A549 (cell line): ENCODE data around the gene CDK4. TPM values are rescaled to one million over a fixed set of nuclear protein-coding genes. Genes with fewer than 3 reads are reported as not detected.

Experiments used
- ATAC-seq, 2 experiments: fragments of 200-7000 bp in 1 of 2; fragments of >200 bp in 1 of 2; cut with Nextera tagmentation in 1 of 2; cut with Tn5 transposase in 1 of 2; 3 replicates each; pipeline versions ENCODE4 v1.8.0 to v1.9.1; 2018 to 2020; ENCODE audit warnings: mild to moderate bottlenecking in 1 of 2, moderate library complexity in 1 of 2
- CTCF ChIA-PET: fragments of 300-600 bp; sonication (Branson Sonifier 250); formaldehyde crosslinking; extraction: SDS; loops from one replicate; lab custom pipeline; 2021; ENCODE audit warnings: antibody characterized with exemption, inconsistent platforms; lab: Yijun Ruan, JAX
- POLR2A ChIA-PET: fragments of 350-600 bp; formaldehyde crosslinking; extraction: SDS; loops from one replicate; lab custom pipeline; 2021; ENCODE audit warnings: antibody characterized with exemption, inconsistent platforms; lab: Yijun Ruan, JAX
- DNase-seq, 2 experiments: peaks; one replicate each; pipeline versions ENCODE4 v3.0.0 to v3.0.0-alpha.2; 2011 to 2016; ENCODE audit warnings: low read depth in 1 of 2, low spot score in 1 of 2
- FAIRE-seq: peaks from 2 replicates; lab custom pipeline; 2011; peaks lifted over from hg19 to GRCh38; lab: Jason Lieb, UNC
- H3K27ac ChIP-seq, 2 experiments: fragments of >200 bp; sonication (Bioruptor Twin); formaldehyde crosslinking; 3 replicates each; pipeline ENCODE4 v1.5.1; 2016 to 2017
- H3K4me1 ChIP-seq: fragments of >200 bp; sonication (Bioruptor Twin); formaldehyde crosslinking; 3 replicates; pipeline ENCODE4 v1.6.1; 2016
- H3K4me2 ChIP-seq: fragments of >200 bp; sonication (Bioruptor Twin); formaldehyde crosslinking; 3 replicates; pipeline ENCODE4 v1.6.1; 2016
- H3K4me3 ChIP-seq: fragments of >200 bp; sonication (Bioruptor Twin); formaldehyde crosslinking; 3 replicates; pipeline ENCODE4 v1.5.1; 2016
- H3K9me3 ChIP-seq: fragments of >200 bp; sonication (Bioruptor Twin); formaldehyde crosslinking; 3 replicates; pipeline ENCODE4 v1.6.1; 2016
- CHD2 ChIP-seq: fragments of 150-350 bp; IDR thresholded peaks from 2 replicates; pipeline ENCODE4 v1.6.1; 2014; ENCODE audit warnings: low read length; ENCODE audit not compliant: partially characterized antibody
- FOSL2 ChIP-seq, 2 experiments: fragments of 450-650 bp in 1 of 2; fragments of >200 bp in 1 of 2; sonication (Bioruptor Twin) in 1 of 2; formaldehyde crosslinking; IDR thresholded peaks; 2 replicates each; pipeline versions ENCODE4 v1.5.0 to v1.6.1; 2016 to 2020; ENCODE audit warnings: mild to moderate bottlenecking in 1 of 2, moderate library complexity in 1 of 2
- GATA3 ChIP-seq: IDR thresholded peaks from 2 replicates; pipeline ENCODE4 v1.6.1; 2012; ENCODE audit warnings: borderline replicate concordance
- HOXB13 ChIP-seq: fragments of 250-450 bp; sonication (Bioruptor Pico); IDR thresholded peaks from 2 replicates; pipeline ENCODE4 v1.5.0; 2020; ENCODE audit warnings: low read depth, mild to moderate bottlenecking, moderate library complexity
- JUN ChIP-seq, 2 experiments: fragments of >200 bp; sonication (Bioruptor Twin); formaldehyde crosslinking; IDR thresholded peaks; 2 replicates in 1 of 2; 3 replicates in 1 of 2; pipeline ENCODE4 v1.6.1; 2016 to 2017
- NPAS2 ChIP-seq: fragments of 250-450 bp; sonication (Bioruptor Pico); IDR thresholded peaks from 2 replicates; pipeline ENCODE4 v1.8.0; 2022; ENCODE audit warnings: mild to moderate bottlenecking, moderate library complexity, borderline replicate concordance
- PHF8 ChIP-seq: fragments of 200-600 bp; sonication (generic); IDR thresholded peaks from 2 replicates; pipeline ENCODE4 v1.6.1; 2016; ENCODE audit warnings: low read depth, mild to moderate bottlenecking, antibody characterized with exemption, moderate library complexity, borderline replicate concordance
- POLR2A ChIP-seq: IDR thresholded peaks from 2 replicates; pipeline ENCODE4 v1.6.1; 2012; ENCODE audit warnings: mild to moderate bottlenecking, low read length
- ZNF302 ChIP-seq: fragments of 250-450 bp; sonication (Bioruptor Pico); IDR thresholded peaks from 2 replicates; pipeline ENCODE4 v1.9.0; 2021; ENCODE audit warnings: inconsistent platforms, mild to moderate bottlenecking, moderate library complexity
- WGBS: methylation state at CpG from one replicate; pipeline ENCODE4 v1.1.6; 2017; ENCODE audit errors: missing lambda C conversion rate; 5-methylcytosine and 5-hydroxymethylcytosine counted together
- polyA plus RNA-seq, 4 experiments: library from polyadenylated mRNA; depleted of rRNA in 3 of 4; stranded (reverse); fragments of >200 nt; fragmentation: RNase III in 1 of 4; extraction: RNeasy Plus Mini Kit Qiagen cat#74134 plus additional on column Dnase treatment in 1 of 4; gene quantifications; 2 replicates in 3 of 4; 3 replicates in 1 of 4; pipeline ENCODE4 v1.2.3, GENCODE V29; 2011 to 2017
- TF ChIP-seq, protein P1 (sequence below): fragments of 250-450 bp; sonication (Bioruptor Pico); IDR thresholded peaks from 2 replicates; pipeline ENCODE4 v1.5.0; 2020; ENCODE audit warnings: low read depth, mild to moderate bottlenecking, moderate library complexity
- TF ChIP-seq, protein P2 (sequence below): fragments of 250-450 bp; sonication (Bioruptor Pico); IDR thresholded peaks from 2 replicates; pipeline ENCODE4 v1.5.0; 2021; ENCODE audit warnings: mild to moderate bottlenecking, moderate library complexity, borderline replicate concordance
- TF ChIP-seq, protein P3 (sequence below): fragments of 200-600 bp; sonication (generic); IDR thresholded peaks from 2 replicates; pipeline ENCODE4 v1.6.1; 2016; ENCODE audit warnings: antibody characterized with exemption, mild to moderate bottlenecking, moderate library complexity
- TF ChIP-seq, protein P4 (sequence below): IDR thresholded peaks from 2 replicates; pipeline ENCODE4 v1.6.1; 2012
- TF ChIP-seq, protein P5 (sequence below): IDR thresholded peaks from 2 replicates; pipeline ENCODE4 v1.6.1; 2012
- TF ChIP-seq, protein P6 (sequence below): IDR thresholded peaks from 2 replicates; pipeline ENCODE4 v1.6.1; 2012; ENCODE audit warnings: low read depth, borderline replicate concordance
- TF ChIP-seq, protein P7 (sequence below): fragments of >200 bp; sonication (Bioruptor Twin); formaldehyde crosslinking; IDR thresholded peaks from 2 replicates; pipeline ENCODE4 v1.6.1; 2016

The CDK4 gene
- polyA plus RNA-seq, 2 of the 4 experiments (the other 2 are of a cell fraction) = 226 to 255 TPM

DNA sequence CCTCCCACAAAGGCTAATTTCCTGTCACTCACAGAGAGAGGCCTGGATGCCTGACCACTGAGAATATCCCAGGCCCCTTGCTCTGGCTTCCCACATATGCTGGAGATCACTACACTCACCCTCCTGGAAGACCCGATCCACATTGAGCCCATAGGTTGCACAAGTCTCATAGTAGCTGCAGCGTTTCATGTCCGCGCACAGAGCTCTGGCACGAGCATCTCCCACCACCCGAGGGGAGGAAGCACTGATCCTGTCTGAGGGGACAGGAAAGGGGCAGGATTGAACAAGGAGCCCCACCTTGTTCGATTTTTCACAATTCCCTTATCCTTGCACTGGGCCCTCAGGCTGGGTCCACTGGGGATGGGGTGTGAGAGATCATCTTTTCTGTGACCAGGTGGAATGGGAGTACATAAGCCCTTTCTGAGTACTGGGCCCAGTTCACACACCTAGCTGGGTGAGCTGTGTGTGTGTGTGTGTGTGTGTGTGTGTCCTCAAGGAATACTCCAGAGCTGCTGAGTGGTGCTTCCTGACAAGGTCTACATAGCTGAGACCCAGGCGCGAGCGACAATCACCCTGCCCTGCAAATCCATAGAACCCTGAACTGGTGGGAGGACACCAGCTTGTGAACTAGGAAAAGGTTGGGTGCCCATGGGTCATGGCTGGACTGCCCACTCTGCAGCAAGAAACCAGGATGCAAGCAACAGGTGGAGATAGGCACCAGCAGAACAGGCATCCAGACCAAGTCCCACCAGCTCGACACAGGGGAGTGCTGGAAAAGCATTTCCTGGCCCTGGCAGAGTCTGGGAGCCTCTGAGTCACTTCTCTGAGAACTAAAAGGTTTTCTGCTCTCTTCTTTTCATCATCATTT, 19.1 kb downstream of the CDK4 start (continued):
- TF ChIP-seq, protein P1, sequence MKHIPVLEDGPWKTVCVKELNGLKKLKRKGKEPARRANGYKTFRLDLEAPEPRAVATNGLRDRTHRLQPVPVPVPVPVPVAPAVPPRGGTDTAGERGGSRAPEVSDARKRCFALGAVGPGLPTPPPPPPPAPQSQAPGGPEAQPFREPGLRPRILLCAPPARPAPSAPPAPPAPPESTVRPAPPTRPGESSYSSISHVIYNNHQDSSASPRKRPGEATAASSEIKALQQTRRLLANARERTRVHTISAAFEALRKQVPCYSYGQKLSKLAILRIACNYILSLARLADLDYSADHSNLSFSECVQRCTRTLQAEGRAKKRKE = no peak
- TF ChIP-seq FOSL2 (IDR thresholded peaks at IDR 0.05) (no peak), FOSL2 (CRISPR knock-in tag; IDR thresholded peaks at IDR 0.05) (no peak)
- TF ChIP-seq, protein P2, sequence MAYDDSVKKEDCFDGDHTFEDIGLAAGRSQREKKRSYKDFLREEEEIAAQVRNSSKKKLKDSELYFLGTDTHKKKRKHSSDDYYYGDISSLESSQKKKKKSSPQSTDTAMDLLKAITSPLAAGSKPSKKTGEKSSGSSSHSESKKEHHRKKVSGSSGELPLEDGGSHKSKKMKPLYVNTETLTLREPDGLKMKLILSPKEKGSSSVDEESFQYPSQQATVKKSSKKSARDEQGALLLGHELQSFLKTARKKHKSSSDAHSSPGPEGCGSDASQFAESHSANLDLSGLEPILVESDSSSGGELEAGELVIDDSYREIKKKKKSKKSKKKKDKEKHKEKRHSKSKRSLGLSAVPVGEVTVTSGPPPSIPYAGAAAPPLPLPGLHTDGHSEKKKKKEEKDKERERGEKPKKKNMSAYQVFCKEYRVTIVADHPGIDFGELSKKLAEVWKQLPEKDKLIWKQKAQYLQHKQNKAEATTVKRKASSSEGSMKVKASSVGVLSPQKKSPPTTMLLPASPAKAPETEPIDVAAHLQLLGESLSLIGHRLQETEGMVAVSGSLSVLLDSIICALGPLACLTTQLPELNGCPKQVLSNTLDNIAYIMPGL (CRISPR knock-in tag) = no peak
- TF ChIP-seq, all 56 proteins: peak for 0

DNA sequence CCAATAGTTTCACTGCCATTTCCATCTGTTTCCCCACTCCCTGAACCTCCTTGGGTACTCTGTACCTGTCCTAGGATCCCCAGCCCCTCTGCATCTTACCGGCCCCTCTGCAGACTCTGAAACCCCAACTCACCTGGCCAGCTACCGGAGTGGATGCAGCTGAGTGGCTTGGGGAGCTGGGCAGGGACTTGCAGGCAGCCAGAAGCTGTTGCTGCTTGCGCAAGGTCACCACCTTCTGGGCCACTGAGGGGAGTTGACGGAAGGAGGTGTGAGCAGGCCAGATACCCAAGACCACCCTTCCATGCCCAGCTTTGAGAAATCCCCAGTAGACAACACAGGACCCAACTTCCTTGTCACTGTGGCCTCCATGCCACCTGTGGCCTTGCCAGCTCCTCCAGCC, 19.8 kb downstream of the CDK4 start:
- H3K4me2 ChIP-seq = no peak overlapping the region
- CTCF ChIA-PET = interaction anchor here (1.1 to 10.7 kb wide), 5 partner anchors 9 to 149 kb away, joined by 3 to 242 read pairs (median 6); partner anchors contain the start of gene OS9
- no peak overlapping the region for H3K27ac ChIP-seq
- no peak for ATAC-seq
- TF ChIP-seq, protein P3, sequence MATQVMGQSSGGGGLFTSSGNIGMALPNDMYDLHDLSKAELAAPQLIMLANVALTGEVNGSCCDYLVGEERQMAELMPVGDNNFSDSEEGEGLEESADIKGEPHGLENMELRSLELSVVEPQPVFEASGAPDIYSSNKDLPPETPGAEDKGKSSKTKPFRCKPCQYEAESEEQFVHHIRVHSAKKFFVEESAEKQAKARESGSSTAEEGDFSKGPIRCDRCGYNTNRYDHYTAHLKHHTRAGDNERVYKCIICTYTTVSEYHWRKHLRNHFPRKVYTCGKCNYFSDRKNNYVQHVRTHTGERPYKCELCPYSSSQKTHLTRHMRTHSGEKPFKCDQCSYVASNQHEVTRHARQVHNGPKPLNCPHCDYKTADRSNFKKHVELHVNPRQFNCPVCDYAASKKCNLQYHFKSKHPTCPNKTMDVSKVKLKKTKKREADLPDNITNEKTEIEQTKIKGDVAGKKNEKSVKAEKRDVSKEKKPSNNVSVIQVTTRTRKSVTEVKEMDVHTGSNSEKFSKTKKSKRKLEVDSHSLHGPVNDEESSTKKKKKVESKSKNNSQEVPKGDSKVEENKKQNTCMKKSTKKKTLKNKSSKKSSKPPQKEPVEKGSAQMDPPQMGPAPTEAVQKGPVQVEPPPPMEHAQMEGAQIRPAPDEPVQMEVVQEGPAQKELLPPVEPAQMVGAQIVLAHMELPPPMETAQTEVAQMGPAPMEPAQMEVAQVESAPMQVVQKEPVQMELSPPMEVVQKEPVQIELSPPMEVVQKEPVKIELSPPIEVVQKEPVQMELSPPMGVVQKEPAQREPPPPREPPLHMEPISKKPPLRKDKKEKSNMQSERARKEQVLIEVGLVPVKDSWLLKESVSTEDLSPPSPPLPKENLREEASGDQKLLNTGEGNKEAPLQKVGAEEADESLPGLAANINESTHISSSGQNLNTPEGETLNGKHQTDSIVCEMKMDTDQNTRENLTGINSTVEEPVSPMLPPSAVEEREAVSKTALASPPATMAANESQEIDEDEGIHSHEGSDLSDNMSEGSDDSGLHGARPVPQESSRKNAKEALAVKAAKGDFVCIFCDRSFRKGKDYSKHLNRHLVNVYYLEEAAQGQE = no peak
- no peak for TF ChIP-seq HOXB13 (CRISPR knock-in tag)
- TF ChIP-seq, protein P4, sequence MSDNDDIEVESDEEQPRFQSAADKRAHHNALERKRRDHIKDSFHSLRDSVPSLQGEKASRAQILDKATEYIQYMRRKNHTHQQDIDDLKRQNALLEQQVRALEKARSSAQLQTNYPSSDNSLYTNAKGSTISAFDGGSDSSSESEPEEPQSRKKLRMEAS = no peak
- TF ChIP-seq, protein P5, sequence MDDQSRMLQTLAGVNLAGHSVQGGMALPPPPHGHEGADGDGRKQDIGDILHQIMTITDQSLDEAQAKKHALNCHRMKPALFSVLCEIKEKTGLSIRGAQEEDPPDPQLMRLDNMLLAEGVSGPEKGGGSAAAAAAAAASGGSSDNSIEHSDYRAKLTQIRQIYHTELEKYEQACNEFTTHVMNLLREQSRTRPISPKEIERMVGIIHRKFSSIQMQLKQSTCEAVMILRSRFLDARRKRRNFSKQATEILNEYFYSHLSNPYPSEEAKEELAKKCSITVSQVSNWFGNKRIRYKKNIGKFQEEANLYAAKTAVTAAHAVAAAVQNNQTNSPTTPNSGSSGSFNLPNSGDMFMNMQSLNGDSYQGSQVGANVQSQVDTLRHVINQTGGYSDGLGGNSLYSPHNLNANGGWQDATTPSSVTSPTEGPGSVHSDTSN = no peak
- TF ChIP-seq POLR2A = no peak
- no peak for TF ChIP-seq GATA3
- TF ChIP-seq, protein P6, sequence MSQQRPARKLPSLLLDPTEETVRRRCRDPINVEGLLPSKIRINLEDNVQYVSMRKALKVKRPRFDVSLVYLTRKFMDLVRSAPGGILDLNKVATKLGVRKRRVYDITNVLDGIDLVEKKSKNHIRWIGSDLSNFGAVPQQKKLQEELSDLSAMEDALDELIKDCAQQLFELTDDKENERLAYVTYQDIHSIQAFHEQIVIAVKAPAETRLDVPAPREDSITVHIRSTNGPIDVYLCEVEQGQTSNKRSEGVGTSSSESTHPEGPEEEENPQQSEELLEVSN = no peak
- TF ChIP-seq, protein P7, sequence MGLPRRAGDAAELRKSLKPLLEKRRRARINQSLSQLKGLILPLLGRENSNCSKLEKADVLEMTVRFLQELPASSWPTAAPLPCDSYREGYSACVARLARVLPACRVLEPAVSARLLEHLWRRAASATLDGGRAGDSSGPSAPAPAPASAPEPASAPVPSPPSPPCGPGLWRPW = no peak
- no peak for TF ChIP-seq NPAS2 (CRISPR knock-in tag)
- no peak for TF ChIP-seq CHD2
- no peak for TF ChIP-seq JUN (IDR thresholded peaks at IDR 0.05)
- TF ChIP-seq PHF8 = no peak
- TF ChIP-seq ZNF302 (CRISPR knock-in tag) = no peak
- TF ChIP-seq, all 56 proteins: peak for 0
- DNase-seq (no peak), FAIRE-seq (no peak)
- Histone ChIP-seq H3K4me3 (no peak overlapping the region), H3K9me3 (no peaks in the 10 kb centered on the region), H3K4me1 (peaks cover 12% of the 10 kb centered on the region)
- POLR2A ChIA-PET = interaction anchor here (0.6 kb wide), 1 partner anchor 231 kb away, joined by 3 read pairs; no protein-coding TSS in a partner anchor
- WGBS = 85% methylated on average over 4 of the region's 4 CpGs
